EL (cell line): ENCODE measurements around the gene EPHA2.
"Not testable (repeated sequence)": the region's sequence is repeated elsewhere in the genome, so short reads cannot be mapped to it uniquely, and the experiment has no call there.

Source experiments
- DNase-seq: peaks from one replicate; pipeline ENCODE4 v3.0.0-alpha.2; 2016

Gene EPHA2

DNA sequence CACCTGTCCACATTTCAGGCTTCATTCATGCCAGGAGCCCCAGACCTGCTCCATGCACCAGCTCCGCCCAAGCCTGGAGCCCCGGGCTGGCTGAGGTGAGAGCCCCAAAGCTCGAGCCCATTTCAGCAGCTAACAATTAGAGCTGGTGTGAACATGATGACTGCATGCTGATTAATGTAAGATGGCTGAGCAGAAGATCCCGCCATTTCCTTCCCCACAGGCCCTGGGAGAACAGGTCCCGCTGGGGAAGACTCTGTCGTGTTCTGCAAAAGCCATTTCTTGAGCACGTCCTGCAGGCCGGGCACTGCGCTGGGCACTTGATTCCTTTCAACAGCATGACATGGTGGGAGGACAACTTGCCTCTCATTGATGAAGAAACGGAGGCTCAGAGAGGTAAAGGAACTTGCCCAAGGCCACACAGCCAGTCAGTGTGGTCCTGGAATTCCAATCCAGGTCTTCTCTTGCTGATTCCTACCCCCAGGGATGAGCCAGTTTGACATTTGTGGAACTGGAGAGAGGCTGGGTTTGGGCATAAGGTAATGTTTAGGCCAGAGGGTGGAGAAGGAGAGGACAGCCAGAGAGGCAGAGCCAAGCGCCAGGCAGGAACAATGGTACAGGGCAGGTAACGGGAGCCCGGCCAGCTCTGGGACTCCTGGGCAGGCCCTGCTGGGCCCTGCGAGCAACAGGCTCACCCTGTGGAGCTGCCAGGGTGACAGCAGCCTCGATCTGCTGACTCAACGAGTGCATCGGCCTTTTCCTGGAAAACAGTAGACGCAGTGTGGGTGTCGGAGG, 28.1 kb upstream of the EPHA2 start:
- no peak for DNase-seq

DNA sequence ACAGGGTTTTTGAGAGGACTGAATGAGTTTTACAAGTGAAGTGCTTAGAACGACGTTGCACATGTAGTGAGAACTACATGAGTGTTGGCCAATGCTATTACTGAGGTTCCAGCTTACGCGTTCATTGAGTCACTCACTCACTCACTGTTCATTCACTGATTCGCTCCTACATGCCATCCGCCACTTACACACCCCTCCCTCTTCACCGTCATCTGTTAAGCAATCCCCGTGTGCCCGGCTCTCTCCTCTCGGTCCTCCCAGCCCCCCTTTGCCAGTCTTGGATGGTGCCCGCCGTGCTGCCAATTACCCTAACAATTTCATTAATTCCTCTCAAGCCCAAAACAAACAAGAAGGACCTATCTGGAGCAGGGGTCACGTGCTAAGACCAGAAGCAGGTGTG, 27.3 kb upstream of the EPHA2 start:
- no peak for DNase-seq

DNA sequence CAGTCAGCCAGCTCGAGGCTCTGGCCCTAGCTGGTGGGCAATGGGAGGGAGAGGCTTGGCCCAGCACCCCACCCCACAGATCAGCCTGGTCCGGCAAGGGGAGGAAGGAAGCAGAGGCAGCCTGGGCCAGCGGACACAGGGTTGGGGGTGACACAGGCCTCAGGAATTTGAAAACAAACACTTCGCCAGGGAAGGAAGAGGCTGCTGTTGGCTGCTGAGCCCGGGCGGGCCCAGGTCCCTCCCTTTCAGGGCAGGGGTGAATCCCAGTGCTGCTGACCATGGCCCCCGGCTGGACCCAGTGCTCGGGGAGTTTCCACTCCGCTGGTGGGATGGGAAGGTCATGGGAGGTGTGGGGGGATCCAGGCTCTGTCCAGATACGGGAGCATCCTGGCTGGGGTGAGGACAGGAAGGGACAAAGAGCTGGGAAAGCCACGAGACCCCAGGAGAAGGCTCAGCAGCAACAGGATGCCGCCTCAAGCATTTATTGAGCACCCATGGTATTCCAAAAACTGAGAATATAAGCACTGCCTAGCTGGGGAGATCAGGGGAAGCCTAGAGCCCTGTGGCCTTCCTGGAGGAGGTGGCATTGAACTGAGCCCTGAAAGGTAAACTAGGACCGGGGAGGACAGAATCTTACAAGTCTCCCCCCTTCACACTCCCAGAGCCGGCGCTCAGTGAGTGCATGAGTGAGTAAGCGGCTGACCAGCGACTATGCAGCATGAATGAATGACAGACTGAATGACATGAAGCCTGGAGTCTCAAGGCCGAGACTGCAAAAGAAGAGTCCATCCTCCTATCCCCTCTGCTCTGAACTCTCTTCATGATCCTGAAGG, 26.2 kb upstream of the EPHA2 start:
- DNase-seq = peak; percentile 96

DNA sequence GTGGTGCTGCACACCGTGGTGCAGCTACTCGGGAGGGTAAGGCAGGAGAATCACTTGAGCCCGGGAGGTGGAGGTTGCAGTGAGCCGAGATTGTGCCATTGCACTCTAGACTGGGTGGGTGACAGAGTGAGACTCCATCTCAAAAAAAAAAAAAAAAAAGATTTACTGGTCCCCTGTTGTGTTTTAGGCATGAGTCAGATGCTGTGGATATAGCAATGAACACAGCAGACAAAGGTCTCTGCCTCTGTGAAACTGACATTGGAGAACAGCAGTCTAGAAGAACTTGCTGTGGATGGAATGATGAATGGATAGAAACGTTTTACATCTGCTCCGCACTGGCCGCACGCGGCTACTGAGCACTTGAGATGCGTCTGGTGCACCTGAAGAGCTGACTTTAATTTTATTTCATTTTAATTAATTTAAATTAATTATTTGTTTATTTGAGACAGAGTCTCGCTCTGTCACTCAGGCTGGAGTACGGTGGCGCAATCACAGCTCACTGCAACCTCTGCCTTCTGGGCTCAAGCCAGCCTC, 24.5 kb upstream of the EPHA2 start:
- peak; percentile 53 for DNase-seq

GRCh38 chr1:16178596-16179497, 23.0 kb upstream of the EPHA2 start:
- DNase-seq = peak; percentile 62

- no peak for DNase-seq
These were observed 21.4 kb upstream of the EPHA2 start for GRCh38 chr1:16177306-16177705.

- DNase-seq = no peak
These were observed 20.8 kb upstream of the EPHA2 start for GRCh38 chr1:16176653-16177052.

GRCh38 chr1:16175610-16176553, 20.0 kb upstream of the EPHA2 start:
- DNase-seq = peak; percentile 93

GRCh38 chr1:16174886-16175598, 19.2 kb upstream of the EPHA2 start:
- no peak for DNase-seq

DNA sequence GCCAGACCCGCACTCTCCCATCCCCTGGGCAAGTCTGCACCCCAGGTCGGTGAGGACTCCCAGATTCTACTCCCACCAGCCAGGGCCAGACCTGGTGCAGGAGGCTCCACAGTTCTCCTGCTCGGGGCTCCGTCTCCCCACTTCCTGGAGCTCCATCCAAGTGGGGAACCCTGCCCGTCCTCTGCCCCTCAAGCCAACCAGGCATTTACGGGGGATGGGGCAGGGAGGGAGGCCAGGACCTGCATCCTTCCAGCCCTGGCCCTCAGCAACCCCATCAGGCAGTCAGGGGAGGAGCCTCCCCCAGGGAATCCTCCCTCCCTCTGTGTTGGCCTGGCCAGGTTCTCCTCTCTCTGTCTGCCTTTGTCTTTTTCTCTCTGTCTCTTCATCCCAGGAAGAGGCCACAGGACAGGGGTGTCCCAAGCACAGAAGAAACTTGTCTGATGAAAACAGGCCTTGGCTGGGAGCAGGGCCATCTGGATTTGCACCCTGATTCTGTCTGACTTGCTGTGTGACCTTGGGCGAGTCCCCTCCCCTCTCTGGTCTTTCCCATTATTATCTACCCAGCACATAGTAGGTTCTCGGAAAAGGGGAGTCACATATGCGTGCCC, 18.5 kb upstream of the EPHA2 start:
- DNase-seq = no peak

- peak; percentile 94 for DNase-seq
These were observed 17.8 kb upstream of the EPHA2 start for GRCh38 chr1:16173447-16174260.

- peak; percentile 68 for DNase-seq
These were observed 17.1 kb upstream of the EPHA2 start for GRCh38 chr1:16172964-16173446.

DNA sequence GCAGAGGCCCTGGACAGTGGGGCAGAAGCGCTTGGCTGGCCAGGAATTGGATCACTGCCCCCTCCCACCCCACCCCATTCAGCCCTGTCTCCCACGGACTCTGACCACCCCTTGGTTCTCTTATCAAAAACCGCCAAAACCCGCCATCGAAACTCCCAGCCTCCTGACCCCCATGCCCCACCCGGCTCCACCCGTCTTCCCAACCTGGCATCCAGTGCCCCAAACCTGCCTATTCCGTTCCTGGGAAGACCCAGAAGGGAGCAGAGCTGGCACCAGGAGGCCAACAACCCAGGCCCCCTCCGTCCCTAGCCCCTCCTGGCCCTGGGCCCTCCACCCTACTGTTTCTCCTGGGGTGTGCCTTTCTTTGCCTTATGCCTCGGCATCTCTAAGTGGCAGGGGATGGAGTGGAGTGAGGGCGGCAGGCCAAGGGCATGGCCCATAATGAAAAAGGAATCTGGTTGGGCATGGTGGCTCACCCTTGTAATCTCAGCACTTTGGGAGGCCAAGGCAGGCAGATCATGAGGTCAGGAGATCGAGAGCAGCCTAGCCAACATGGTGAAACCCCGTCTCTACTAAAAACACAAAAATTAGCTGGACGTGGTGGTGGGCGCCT, 16.5 kb upstream of the EPHA2 start:
- DNase-seq = no peak

- no peak for DNase-seq
These were observed 15.7 kb upstream of the EPHA2 start for GRCh38 chr1:16171314-16172151.

GRCh38 chr1:16170283-16170673, 14.4 kb upstream of the EPHA2 start:
- no peak for DNase-seq

- DNase-seq = no peak
These were observed 12.9 kb upstream of the EPHA2 start for GRCh38 chr1:16168622-16169360.

- DNase-seq = not testable (repeated sequence)
These were observed 12.3 kb upstream of the EPHA2 start for GRCh38 chr1:16168144-16168495.
